ENCODE results near the gene ELOVL6. TPM values are rescaled to one million over a fixed set of nuclear protein-coding genes. Genes with fewer than 3 reads are reported as not detected.
"Not testable (repeated sequence)": the region's sequence is repeated elsewhere in the genome, so short reads cannot be mapped to it uniquely, and the experiment has no call there.

The ELOVL6 gene
- total RNA-seq, 1 donor from 2014 or later = 27.6 TPM

- no peaks in the 10 kb centered on the region for H3K27me3 Mint-ChIP-seq (ENCODE audit: low read depth)
- H3K4me3 Mint-ChIP-seq = no peak overlapping the region
- H3K36me3 Mint-ChIP-seq = peaks cover 2% of the 10 kb centered on the region
- H3K27ac Mint-ChIP-seq = no peak overlapping the region
- DNase-seq (ENCODE audit: low spot score in 2 of 2, unreplicated experiment in 2 of 2) = no peak
- no peaks in the 10 kb centered on the region for H3K9me3 Mint-ChIP-seq
- no peak for TF ChIP-seq CTCF (IDR thresholded peaks at IDR 0.05; ENCODE audit: unreplicated experiment)
- peaks cover 28% of the 10 kb centered on the region for H3K4me1 Mint-ChIP-seq
Observed at GRCh38 chr4:110159541-110159940, 38.9 kb downstream of the ELOVL6 start.

DNA sequence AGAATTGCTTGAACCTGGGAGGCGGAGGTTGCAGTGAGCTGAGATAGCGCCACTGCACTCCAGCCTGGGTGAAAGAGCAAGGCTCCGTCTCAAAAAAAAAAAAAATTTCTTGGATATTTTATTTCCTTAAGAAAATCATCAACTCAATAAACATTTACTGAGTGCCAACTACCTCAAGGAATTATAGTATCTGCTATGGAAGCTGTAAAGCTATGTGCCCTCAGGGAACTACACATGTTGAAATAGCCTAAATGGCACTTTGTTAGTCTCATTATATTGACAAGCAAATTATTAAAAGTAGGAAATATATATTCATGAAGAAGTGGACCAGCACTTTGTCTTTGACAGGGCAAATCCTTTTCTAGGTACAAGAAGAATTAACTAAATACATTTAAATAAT, 40.8 kb downstream of the ELOVL6 start:
- Mint-ChIP-seq H3K4me3 (no peak overlapping the region), H3K4me1 (peaks cover 18% of the 10 kb centered on the region), H3K36me3 (peaks cover 2% of the 10 kb centered on the region), H3K27me3 (ENCODE audit: low read depth) (no peaks in the 10 kb centered on the region), H3K27ac (no peak overlapping the region), H3K9me3 (no peaks in the 10 kb centered on the region)
- no peak for DNase-seq (ENCODE audit: low spot score in 2 of 2, unreplicated experiment in 2 of 2)
- TF ChIP-seq CTCF (IDR thresholded peaks at IDR 0.05; ENCODE audit: unreplicated experiment) = no peak

DNA sequence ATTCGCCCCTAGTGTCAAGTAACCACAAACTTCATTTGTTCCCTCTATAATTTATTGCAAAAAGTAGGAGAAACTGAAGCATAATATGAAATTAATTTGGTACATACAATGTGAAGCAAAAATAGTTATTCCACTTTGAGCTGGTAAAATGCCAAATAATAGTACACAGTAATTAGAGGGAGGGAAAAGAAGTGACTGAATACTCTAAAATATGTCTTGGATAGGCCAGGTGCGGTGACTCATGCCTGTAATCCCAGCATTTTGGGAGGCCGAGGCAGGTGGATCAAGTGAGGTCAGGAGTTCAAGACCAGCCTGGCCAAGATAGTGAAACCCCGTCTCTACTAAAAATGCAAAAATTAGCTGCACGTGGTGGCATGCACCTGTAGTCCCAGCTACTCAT, 41.2 kb downstream of the ELOVL6 start:
- H3K27ac Mint-ChIP-seq; H3K4me3 Mint-ChIP-seq; H3K27me3 Mint-ChIP-seq (ENCODE audit: low read depth); H3K9me3 Mint-ChIP-seq; H3K36me3 Mint-ChIP-seq; DNase-seq (ENCODE audit: low spot score in 2 of 2, unreplicated experiment in 2 of 2): not testable (repeated sequence)
- H3K4me1 Mint-ChIP-seq = peaks cover 18% of the 10 kb centered on the region

DNA sequence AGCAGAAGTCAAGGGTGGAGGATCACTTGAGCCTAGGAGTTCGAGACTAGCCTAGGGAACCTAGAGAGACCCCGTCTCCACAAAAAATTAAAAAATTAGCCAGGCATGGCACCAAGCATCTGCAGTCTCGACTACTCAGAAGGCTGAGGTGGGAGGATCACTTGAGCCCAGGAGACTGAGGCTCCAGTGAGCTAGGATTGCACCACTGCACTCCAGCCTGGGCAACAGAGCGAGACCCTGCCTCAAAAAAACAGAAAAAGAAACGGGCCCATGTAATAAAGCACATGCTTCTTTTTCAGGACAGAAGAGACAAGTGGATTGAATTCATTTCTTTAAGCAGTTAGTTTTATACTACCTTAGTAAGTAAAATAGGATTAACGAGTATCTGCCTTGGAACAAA, 42.0 kb downstream of the ELOVL6 start:
- DNase-seq (ENCODE audit: low spot score in 2 of 2, unreplicated experiment in 2 of 2) = no peak
- H3K27ac Mint-ChIP-seq = peak overlapping the region; percentile 39
- no peaks in the 10 kb centered on the region for H3K9me3 Mint-ChIP-seq
- peaks cover 18% of the 10 kb centered on the region for H3K4me1 Mint-ChIP-seq
- no peak for TF ChIP-seq CTCF (IDR thresholded peaks at IDR 0.05; ENCODE audit: unreplicated experiment)
- no peaks in the 10 kb centered on the region for H3K27me3 Mint-ChIP-seq (ENCODE audit: low read depth)
- no peaks in the 10 kb centered on the region for H3K36me3 Mint-ChIP-seq
- no peak overlapping the region for H3K4me3 Mint-ChIP-seq

DNA sequence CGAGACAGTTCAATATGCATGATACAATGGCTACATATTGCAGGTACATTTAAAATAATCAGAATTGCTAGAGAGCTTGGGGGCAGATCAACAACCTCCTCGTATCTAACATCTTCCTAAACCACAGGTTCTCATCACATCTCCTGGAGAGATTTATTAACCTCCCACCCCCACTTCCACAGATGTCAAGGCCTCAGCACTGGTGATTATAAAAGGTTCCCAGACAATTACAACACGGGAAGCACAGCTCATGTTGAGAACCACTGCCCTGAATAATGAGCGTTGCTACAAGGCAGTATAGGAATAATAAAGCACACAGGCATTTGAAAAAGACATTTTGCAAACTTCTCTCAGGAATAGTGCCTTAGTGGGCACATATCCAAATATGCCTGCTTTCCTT, 42.8 kb downstream of the ELOVL6 start:
- no peak for TF ChIP-seq CTCF (IDR thresholded peaks at IDR 0.05; ENCODE audit: unreplicated experiment)
- H3K4me1 Mint-ChIP-seq = peaks cover 18% of the 10 kb centered on the region
- H3K36me3 Mint-ChIP-seq = no peaks in the 10 kb centered on the region
- no peak overlapping the region for H3K4me3 Mint-ChIP-seq
- H3K27ac Mint-ChIP-seq = peak overlapping the region; percentile 37
- no peaks in the 10 kb centered on the region for H3K27me3 Mint-ChIP-seq (ENCODE audit: low read depth)
- DNase-seq (ENCODE audit: low spot score in 2 of 2, unreplicated experiment in 2 of 2) = no peak
- no peaks in the 10 kb centered on the region for H3K9me3 Mint-ChIP-seq

GRCh38 chr4:110154582-110154981, 43.8 kb downstream of the ELOVL6 start:
- Mint-ChIP-seq H3K4me3 (no peak overlapping the region), H3K27ac (no peak overlapping the region), H3K36me3 (no peaks in the 10 kb centered on the region), H3K27me3 (ENCODE audit: low read depth) (no peaks in the 10 kb centered on the region), H3K4me1 (peaks cover 14% of the 10 kb centered on the region), H3K9me3 (no peaks in the 10 kb centered on the region)
- no peak for DNase-seq (ENCODE audit: low spot score in 2 of 2, unreplicated experiment in 2 of 2)
- TF ChIP-seq CTCF (IDR thresholded peaks at IDR 0.05; ENCODE audit: unreplicated experiment) = no peak
